GM12878 (cell line): ENCODE measurements around the gene SSTR4. TPM values are rescaled to one million over a fixed set of nuclear protein-coding genes. Genes with fewer than 3 reads are reported as not detected.

Experiments used
- ATAC-seq: fragments of 200-7000 bp; cut with Tn5 transposase; 3 replicates; pipeline ENCODE4 v1.9.1; 2020; ENCODE audit warnings: mild to moderate bottlenecking, moderate library complexity
- BruUV-seq: library from RNA; stranded (reverse); fragments of 400-500 nt; replicated peaks from 2 replicates; lab custom pipeline; 2021; lab: Mats Ljungman, UMichigan
- CTCF ChIA-PET: fragments of 300-600 bp; sonication (Branson Sonifier 250); formaldehyde crosslinking; extraction: SDS; loops from one replicate; lab custom pipeline; 2021; ENCODE audit warnings: inconsistent platforms; lab: Yijun Ruan, JAX
- POLR2A ChIA-PET: fragments of 350-600 bp; formaldehyde crosslinking; extraction: SDS; loops from one replicate; lab custom pipeline; 2021; ENCODE audit warnings: inconsistent platforms; lab: Charles Lee
- RAD21 ChIA-PET: fragments of 300-600 bp; sonication (Branson Sonifier 250); formaldehyde crosslinking; loops from one replicate; lab custom pipeline; 2023; ENCODE audit warnings: antibody characterized with exemption; ENCODE audit not compliant: unreplicated experiment; lab: Charles Lee
- SMC1A ChIA-PET: fragments of 300-600 bp; sonication (Branson Sonifier 250); formaldehyde crosslinking; loops from one replicate; lab custom pipeline; 2023; ENCODE audit not compliant: unreplicated experiment, uncharacterized antibody; lab: Charles Lee
- DNase-seq: peaks from one replicate; pipeline ENCODE4 v3.0.0-alpha.2; 2011; ENCODE audit warnings: low read depth, low spot score
- FAIRE-seq: peaks from 3 replicates; lab custom pipeline; 2011; peaks lifted over from hg19 to GRCh38; lab: Jason Lieb, UNC
- H2AFZ ChIP-seq: 2 replicates; pipeline ENCODE4 v1.6.0; 2011; ENCODE audit warnings: low read depth, low read length, control low read depth; ENCODE audit not compliant: control insufficient read depth
- H3K27ac ChIP-seq: 2 replicates; pipeline ENCODE4 v1.5.1; 2011; ENCODE audit warnings: control low read depth; ENCODE audit not compliant: control insufficient read depth, insufficient read depth
- H3K27me3 ChIP-seq, 2 experiments: replicated peaks in 1 of 2; 2 replicates each; pipeline versions ENCODE4 v1.6.0 to v1.6.1; 2011; ENCODE audit warnings: low read length in 1 of 2; ENCODE audit not compliant: control insufficient read depth in 2 of 2, insufficient read depth in 2 of 2
- H3K36me3 ChIP-seq, 2 experiments: 2 replicates each; pipeline ENCODE4 v1.5.1; 2011; ENCODE audit warnings: low read length in 1 of 2; ENCODE audit not compliant: control insufficient read depth in 2 of 2, insufficient read depth in 2 of 2
- H3K4me1 ChIP-seq: 2 replicates; pipeline ENCODE4 v1.6.1; 2011; ENCODE audit warnings: mild to moderate bottlenecking, low read length, moderate library complexity, mixed read lengths; ENCODE audit not compliant: control insufficient read depth, insufficient read depth
- H3K4me2 ChIP-seq: 2 replicates; pipeline ENCODE4 v1.6.0; 2011; ENCODE audit warnings: control low read depth; ENCODE audit not compliant: control insufficient read depth, insufficient read depth
- H3K4me3 ChIP-seq: fragments of 200-600 bp; sonication (generic); 2 replicates; pipeline ENCODE4 v1.5.1; 2016
- H3K79me2 ChIP-seq: 2 replicates; pipeline ENCODE4 v1.6.0; 2011; ENCODE audit warnings: low read length; ENCODE audit not compliant: control insufficient read depth, insufficient read depth
- H3K9ac ChIP-seq: 2 replicates; pipeline ENCODE4 v1.8.0; 2011; ENCODE audit warnings: low read length, control low read depth, mixed read lengths; ENCODE audit not compliant: control insufficient read depth, insufficient read depth
- H3K9me3 ChIP-seq: replicated peaks from 3 replicates; pipeline ENCODE4 v1.5.1; 2011; ENCODE audit warnings: mild to moderate bottlenecking, low read length; ENCODE audit not compliant: control insufficient read depth, insufficient read depth
- H4K20me1 ChIP-seq: 2 replicates; pipeline ENCODE4 v1.6.0; 2011; ENCODE audit not compliant: control insufficient read depth, insufficient read depth
- CEBPZ ChIP-seq: fragments of 150-350 bp; IDR thresholded peaks from 2 replicates; pipeline ENCODE4 v1.6.1; 2016; ENCODE audit warnings: low read depth, low read length
- NR2C1 ChIP-seq: fragments of 450-650 bp; IDR thresholded peaks from 2 replicates; pipeline ENCODE4 v1.6.1; 2017; ENCODE audit warnings: antibody characterized with exemption, mild to moderate bottlenecking, moderate library complexity
- NR2C2 ChIP-seq: IDR thresholded peaks from 2 replicates; pipeline ENCODE4 v1.6.1; 2011; ENCODE audit warnings: borderline replicate concordance, low read depth; ENCODE audit not compliant: control insufficient read depth, insufficient read length
- PAX5 ChIP-seq: IDR thresholded peaks from 2 replicates; pipeline ENCODE4 v1.6.1; 2011; ENCODE audit warnings: low read depth, low read length, borderline replicate concordance
- RAD51 ChIP-seq: fragments of 450-650 bp; IDR thresholded peaks from 2 replicates; pipeline ENCODE4 v1.6.1; 2016; ENCODE audit warnings: moderate library complexity, mild to moderate bottlenecking, inconsistent platforms
- RBBP5 ChIP-seq: fragments of 200-600 bp; sonication (generic); conservative IDR thresholded peaks from 2 replicates; pipeline ENCODE4 v1.6.1; 2016
- SREBF1 ChIP-seq: IDR thresholded peaks from 2 replicates; pipeline ENCODE4 v1.6.1; 2012; ENCODE audit warnings: mild to moderate bottlenecking, low read length
- SREBF2 ChIP-seq: IDR thresholded peaks from 2 replicates; pipeline ENCODE4 v1.6.1; 2012; ENCODE audit warnings: mild to moderate bottlenecking, low read length
- WRNIP1 ChIP-seq: IDR thresholded peaks from 2 replicates; pipeline ENCODE4 v1.6.1; 2011; ENCODE audit warnings: low read depth, low read length, improper control_type of control experiment, borderline replicate concordance
- YBX1 ChIP-seq: fragments of 450-650 bp; IDR thresholded peaks from 2 replicates; pipeline ENCODE4 v1.6.1; 2016; ENCODE audit warnings: antibody characterized with exemption
- in situ Hi-C: fragments of 300-500 bp; cut with MboI; formaldehyde crosslinking; loops from 9 replicates; pipeline ENCODE4 v1.14.3; 2018; ENCODE audit warnings: mixed read lengths
- intact Hi-C: fragments of 100-400 bp; cut with micrococcal nuclease; formaldehyde crosslinking; loops from one replicate; pipeline ENCODE4 v1.14.2; 2022; ENCODE audit not compliant: unreplicated experiment
- polyA plus RNA-seq, 11 experiments: library from polyadenylated mRNA; depleted of rRNA in 4 of 11; unstranded in 6 of 11; stranded (reverse) in 5 of 11; fragments of >200 nt; fragmentation: Nextera tagmentation in 4 of 11; fragmentation: Illumina TruSeq in 1 of 11; extraction: Ambion mirVana in 4 of 11; extraction: Trizol in 1 of 11; gene quantifications; 1 replicate in 1 of 11; 2 replicates in 10 of 11; pipeline versions ENCODE4 v1.2.1 to v1.2.3, GENCODE V29; 2011 to 2016; ENCODE audit warnings: inconsistent platforms in 2 of 11, missing spikeins in 2 of 11, low read depth in 1 of 11
- total RNA-seq, 4 experiments: library from RNA; depleted of rRNA in 3 of 4; stranded (reverse); fragments of >200 nt in 3 of 4; fragmentation: Illumina TruSeq in 1 of 4; extraction: Trizol in 1 of 4; gene quantifications; 2 replicates each; pipeline versions ENCODE4 v1.2.1 to v1.2.3, GENCODE V29; 2013 to 2021
- TF ChIP-seq, protein P1 (sequence below): IDR thresholded peaks from 2 replicates; pipeline ENCODE4 v1.6.1; 2012; ENCODE audit warnings: low read depth, low read length, improper control_type of control experiment
- TF ChIP-seq, protein P2 (sequence below): fragments of 450-650 bp; formaldehyde crosslinking; IDR thresholded peaks from 2 replicates; pipeline ENCODE4 v1.5.0; 2022; ENCODE audit warnings: mild to moderate bottlenecking, missing genetic modification characterization

The SSTR4 gene
- total and polyA plus RNA-seq, 10 of the 15 experiments (the other 5 are each of a cell fraction or from before 2014, with no cell fraction given): not detected

DNA sequence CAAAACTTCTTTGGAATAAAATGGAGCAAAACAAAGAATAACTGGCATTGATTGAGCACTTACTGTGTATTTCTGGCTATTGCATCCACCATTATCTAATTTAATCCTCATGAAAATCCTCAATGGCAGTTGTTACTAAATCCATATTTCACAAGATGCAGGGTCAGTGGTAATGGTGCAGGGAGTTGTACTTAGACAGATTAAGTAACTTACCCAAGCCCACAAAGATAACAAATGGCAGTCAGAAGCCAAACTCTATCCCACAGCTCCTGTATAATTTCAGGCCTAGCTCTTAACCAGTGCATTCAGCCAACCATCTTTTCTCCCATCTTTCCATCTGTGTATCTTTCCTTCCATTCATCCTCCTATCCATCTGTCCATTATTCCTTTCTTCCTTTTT, 29.3 kb upstream of the SSTR4 start:
- no peaks in the 10 kb centered on the region for H4K20me1 ChIP-seq
- RAD21 ChIA-PET: no interaction called here
- intact Hi-C loops (no loop called here), in situ Hi-C loops (no loop called here)
- H3K27ac ChIP-seq: no peak overlapping the region
- SMC1A ChIA-PET: no interaction called here
- H3K9me3 ChIP-seq: no peaks in the 10 kb centered on the region
- TF ChIP-seq PAX5: no peak
- no peak for TF ChIP-seq RAD51
- TF ChIP-seq SREBF2: no peak
- TF ChIP-seq SREBF1: no peak
- TF ChIP-seq, protein P1, sequence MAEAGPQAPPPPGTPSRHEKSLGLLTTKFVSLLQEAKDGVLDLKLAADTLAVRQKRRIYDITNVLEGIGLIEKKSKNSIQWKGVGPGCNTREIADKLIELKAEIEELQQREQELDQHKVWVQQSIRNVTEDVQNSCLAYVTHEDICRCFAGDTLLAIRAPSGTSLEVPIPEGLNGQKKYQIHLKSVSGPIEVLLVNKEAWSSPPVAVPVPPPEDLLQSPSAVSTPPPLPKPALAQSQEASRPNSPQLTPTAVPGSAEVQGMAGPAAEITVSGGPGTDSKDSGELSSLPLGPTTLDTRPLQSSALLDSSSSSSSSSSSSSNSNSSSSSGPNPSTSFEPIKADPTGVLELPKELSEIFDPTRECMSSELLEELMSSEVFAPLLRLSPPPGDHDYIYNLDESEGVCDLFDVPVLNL: no peak
- TF ChIP-seq NR2C2: no peak
- no peak for TF ChIP-seq WRNIP1
- no peak for TF ChIP-seq NR2C1
- TF ChIP-seq RBBP5: no peak
- TF ChIP-seq CEBPZ: no peak
- no peak for TF ChIP-seq YBX1
- TF ChIP-seq, protein P2, sequence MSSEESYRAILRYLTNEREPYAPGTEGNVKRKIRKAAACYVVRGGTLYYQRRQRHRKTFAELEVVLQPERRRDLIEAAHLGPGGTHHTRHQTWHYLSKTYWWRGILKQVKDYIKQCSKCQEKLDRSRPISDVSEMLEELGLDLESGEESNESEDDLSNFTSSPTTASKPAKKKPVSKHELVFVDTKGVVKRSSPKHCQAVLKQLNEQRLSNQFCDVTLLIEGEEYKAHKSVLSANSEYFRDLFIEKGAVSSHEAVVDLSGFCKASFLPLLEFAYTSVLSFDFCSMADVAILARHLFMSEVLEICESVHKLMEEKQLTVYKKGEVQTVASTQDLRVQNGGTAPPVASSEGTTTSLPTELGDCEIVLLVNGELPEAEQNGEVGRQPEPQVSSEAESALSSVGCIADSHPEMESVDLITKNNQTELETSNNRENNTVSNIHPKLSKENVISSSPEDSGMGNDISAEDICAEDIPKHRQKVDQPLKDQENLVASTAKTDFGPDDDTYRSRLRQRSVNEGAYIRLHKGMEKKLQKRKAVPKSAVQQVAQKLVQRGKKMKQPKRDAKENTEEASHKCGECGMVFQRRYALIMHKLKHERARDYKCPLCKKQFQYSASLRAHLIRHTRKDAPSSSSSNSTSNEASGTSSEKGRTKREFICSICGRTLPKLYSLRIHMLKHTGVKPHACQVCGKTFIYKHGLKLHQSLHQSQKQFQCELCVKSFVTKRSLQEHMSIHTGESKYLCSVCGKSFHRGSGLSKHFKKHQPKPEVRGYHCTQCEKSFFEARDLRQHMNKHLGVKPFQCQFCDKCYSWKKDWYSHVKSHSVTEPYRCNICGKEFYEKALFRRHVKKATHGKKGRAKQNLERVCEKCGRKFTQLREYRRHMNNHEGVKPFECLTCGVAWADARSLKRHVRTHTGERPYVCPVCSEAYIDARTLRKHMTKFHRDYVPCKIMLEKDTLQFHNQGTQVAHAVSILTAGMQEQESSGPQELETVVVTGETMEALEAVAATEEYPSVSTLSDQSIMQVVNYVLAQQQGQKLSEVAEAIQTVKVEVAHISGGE (CRISPR knock-in tag): no peak
- no peaks in the 10 kb centered on the region; a peak in 1 of 4 replicates for H3K27me3 ChIP-seq
- no peak overlapping the region for H2AFZ ChIP-seq
- H3K4me1 ChIP-seq: no peaks in the 10 kb centered on the region
- BruUV-seq: no TSS peak
- no peak overlapping the region for H3K9ac ChIP-seq
- H3K4me2 ChIP-seq: no peak overlapping the region
- ATAC-seq (no peak), DNase-seq (no peak), FAIRE-seq (no peak)
- no peaks in the 10 kb centered on the region for H3K36me3 ChIP-seq
- no peak overlapping the region for H3K4me3 ChIP-seq
- CTCF ChIA-PET: no interaction called here
- H3K79me2 ChIP-seq: no peaks in the 10 kb centered on the region
- POLR2A ChIA-PET: no interaction called here
